Measurements from ENCODE around the gene KRT12. TPM values are rescaled to one million over a fixed set of nuclear protein-coding genes. Genes with fewer than 3 reads are reported as not detected.

KRT12 gene
- total RNA-seq, 1 donor from 2014 or later = not detected

DNA sequence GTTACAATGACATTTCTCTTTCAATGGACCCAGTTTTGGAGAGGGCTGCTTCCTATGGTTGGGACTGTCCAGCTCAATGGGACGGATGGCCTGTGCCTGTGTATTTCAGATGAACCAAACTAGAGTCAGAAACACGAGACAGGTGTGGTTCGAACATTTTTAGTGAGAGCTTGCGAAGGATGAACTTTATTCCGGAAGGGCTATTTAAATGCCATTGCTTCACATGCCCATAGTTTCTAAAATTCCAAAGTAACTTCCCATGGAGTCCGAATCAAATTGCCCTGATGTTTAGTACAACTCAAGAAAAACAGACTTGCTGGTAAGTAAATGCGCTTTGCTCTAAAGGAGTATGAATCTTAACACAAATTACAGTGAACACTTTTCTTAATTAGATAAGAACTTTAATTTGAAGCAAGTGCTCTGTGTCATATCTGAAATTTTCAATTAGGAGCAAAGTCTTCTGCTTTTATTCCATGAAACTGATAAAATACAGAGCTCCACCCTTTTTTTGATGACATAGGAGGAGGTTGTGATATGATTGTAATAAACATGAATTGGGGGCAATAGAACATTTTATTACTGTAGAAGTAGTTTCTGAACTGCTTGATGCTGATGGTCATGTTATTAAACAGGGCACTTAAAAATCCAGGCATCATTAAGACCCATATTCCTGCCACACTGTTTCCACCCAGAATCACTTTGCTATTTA lies 16.8 kb upstream of the KRT12 start:
- Mint-ChIP-seq H3K36me3 (ENCODE audit: insufficient read depth) (no peaks in the 10 kb centered on the region), H3K27ac (no peak overlapping the region), H3K4me1 (ENCODE audit: low read depth) (peaks cover 1% of the 10 kb centered on the region), H3K9me3 (ENCODE audit: low read depth) (no peaks in the 10 kb centered on the region), H3K4me3 (ENCODE audit: low read depth) (no peak overlapping the region), H3K27me3 (peaks cover 3% of the 10 kb centered on the region)
- TF ChIP-seq, protein P1, sequence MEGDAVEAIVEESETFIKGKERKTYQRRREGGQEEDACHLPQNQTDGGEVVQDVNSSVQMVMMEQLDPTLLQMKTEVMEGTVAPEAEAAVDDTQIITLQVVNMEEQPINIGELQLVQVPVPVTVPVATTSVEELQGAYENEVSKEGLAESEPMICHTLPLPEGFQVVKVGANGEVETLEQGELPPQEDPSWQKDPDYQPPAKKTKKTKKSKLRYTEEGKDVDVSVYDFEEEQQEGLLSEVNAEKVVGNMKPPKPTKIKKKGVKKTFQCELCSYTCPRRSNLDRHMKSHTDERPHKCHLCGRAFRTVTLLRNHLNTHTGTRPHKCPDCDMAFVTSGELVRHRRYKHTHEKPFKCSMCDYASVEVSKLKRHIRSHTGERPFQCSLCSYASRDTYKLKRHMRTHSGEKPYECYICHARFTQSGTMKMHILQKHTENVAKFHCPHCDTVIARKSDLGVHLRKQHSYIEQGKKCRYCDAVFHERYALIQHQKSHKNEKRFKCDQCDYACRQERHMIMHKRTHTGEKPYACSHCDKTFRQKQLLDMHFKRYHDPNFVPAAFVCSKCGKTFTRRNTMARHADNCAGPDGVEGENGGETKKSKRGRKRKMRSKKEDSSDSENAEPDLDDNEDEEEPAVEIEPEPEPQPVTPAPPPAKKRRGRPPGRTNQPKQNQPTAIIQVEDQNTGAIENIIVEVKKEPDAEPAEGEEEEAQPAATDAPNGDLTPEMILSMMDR (IDR thresholded peaks at IDR 0.05; ENCODE audit: unreplicated experiment) = no peak
- DNase-seq (ENCODE audit: low spot score, unreplicated experiment) = no peak

DNA sequence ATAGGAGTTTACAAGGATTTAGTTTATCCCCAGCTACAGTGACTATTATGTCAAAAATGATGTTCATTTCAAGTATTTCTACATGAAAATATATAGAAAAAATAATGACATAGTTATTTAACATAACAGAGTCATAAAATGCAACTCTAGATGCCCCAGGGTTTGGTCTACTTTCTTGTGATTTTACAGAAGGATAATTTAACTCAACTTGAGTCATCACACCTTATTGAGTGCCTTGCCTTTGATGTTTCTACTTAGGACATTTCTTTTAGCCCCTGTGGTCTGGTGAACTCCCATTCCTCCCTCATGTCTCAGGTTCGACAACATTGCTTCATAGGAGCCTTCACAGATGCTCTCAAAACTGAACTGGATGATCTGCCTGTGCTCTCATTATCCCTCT lies 16.0 kb upstream of the KRT12 start:
- H3K36me3 Mint-ChIP-seq (ENCODE audit: insufficient read depth) = no peaks in the 10 kb centered on the region
- no peak for DNase-seq (ENCODE audit: low spot score, unreplicated experiment)
- H3K4me3 Mint-ChIP-seq (ENCODE audit: low read depth) = no peak overlapping the region
- H3K27me3 Mint-ChIP-seq = no peaks in the 10 kb centered on the region
- H3K27ac Mint-ChIP-seq = no peak overlapping the region
- no peaks in the 10 kb centered on the region for H3K4me1 Mint-ChIP-seq (ENCODE audit: low read depth)
- no peaks in the 10 kb centered on the region for H3K9me3 Mint-ChIP-seq (ENCODE audit: low read depth)
- TF ChIP-seq, protein P1 (IDR thresholded peaks at IDR 0.05; ENCODE audit: unreplicated experiment) = no peak

DNA sequence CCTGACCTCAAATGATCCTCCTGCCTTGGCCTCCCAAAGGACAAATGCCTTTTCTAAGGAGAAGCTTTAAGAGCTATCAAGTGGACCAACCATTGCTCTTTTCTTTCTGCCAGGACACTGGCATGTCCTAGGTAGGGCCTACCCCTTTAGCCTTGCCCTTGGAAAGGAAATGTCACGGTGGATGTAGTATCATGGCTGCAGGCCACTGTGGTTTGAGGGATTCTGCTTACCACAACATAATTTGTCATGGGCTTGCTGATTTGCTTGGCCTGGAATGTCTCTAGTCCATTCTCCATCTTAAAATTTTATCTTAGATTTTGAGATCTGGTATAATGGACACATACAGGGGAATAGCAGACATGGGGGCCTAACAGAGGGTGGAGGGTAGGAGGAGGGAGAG lies 12.0 kb upstream of the KRT12 start:
- TF ChIP-seq, protein P1 (IDR thresholded peaks at IDR 0.05; ENCODE audit: unreplicated experiment) = no peak
- Mint-ChIP-seq H3K4me3 (ENCODE audit: low read depth) (no peak overlapping the region), H3K27ac (no peak overlapping the region), H3K9me3 (ENCODE audit: low read depth) (no peaks in the 10 kb centered on the region), H3K36me3 (ENCODE audit: insufficient read depth) (no peaks in the 10 kb centered on the region), H3K4me1 (ENCODE audit: low read depth) (no peaks in the 10 kb centered on the region), H3K27me3 (no peaks in the 10 kb centered on the region)
- DNase-seq (ENCODE audit: low spot score, unreplicated experiment) = no peak

DNA sequence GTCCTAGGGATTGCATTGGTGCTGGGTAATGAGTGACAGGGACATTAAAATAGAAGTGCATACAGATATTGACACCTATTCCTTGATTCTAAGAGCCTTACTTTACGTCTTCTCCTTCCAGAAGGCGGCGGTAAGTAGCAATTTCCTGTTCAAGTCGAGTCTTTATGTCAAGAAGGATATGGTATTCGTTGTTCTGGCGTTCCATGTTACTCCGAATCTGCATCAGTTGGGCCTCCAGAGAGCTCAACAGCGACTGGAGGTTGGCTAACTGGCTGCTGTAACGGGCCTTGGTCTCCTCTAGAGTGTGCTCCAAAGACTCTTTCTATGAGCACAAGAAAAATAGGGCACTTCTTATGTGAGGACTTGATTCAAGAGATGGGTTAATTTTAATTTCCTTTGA lies 11.0 kb upstream of the KRT12 start:
- H3K27me3 Mint-ChIP-seq = peaks cover under 1% of the 10 kb centered on the region
- no peak overlapping the region for H3K4me3 Mint-ChIP-seq (ENCODE audit: low read depth)
- H3K27ac Mint-ChIP-seq = no peak overlapping the region
- no peak for DNase-seq (ENCODE audit: low spot score, unreplicated experiment)
- no peaks in the 10 kb centered on the region for H3K9me3 Mint-ChIP-seq (ENCODE audit: low read depth)
- H3K36me3 Mint-ChIP-seq (ENCODE audit: insufficient read depth) = no peaks in the 10 kb centered on the region
- no peaks in the 10 kb centered on the region for H3K4me1 Mint-ChIP-seq (ENCODE audit: low read depth)
- TF ChIP-seq, protein P1 (IDR thresholded peaks at IDR 0.05; ENCODE audit: unreplicated experiment) = no peak

DNA sequence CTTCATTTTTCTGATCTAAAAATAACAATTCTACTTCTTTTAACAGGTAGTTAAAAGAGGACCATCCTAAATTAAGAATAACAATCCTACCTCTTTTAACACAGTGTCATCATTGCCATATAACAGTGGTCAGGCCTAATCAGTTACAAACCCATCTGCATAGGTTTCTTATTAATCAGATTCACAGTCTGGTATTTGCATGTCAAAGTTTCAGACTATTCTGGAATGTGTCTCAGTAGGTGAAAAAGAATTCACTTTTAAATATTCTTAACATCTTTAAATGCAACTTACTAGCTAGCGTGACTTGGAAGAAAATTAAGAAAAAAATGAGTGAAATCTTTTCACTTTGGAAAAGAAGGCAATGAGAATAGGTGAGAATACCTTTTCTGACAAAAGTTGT lies 6.8 kb upstream of the KRT12 start:
- no peak for DNase-seq (ENCODE audit: low spot score, unreplicated experiment)
- no peaks in the 10 kb centered on the region for H3K9me3 Mint-ChIP-seq (ENCODE audit: low read depth)
- H3K36me3 Mint-ChIP-seq (ENCODE audit: insufficient read depth) = no peaks in the 10 kb centered on the region
- peaks cover 4% of the 10 kb centered on the region for H3K27me3 Mint-ChIP-seq
- TF ChIP-seq, protein P1 (IDR thresholded peaks at IDR 0.05; ENCODE audit: unreplicated experiment) = no peak
- no peak overlapping the region for H3K4me3 Mint-ChIP-seq (ENCODE audit: low read depth)
- H3K27ac Mint-ChIP-seq = no peak overlapping the region
- no peaks in the 10 kb centered on the region for H3K4me1 Mint-ChIP-seq (ENCODE audit: low read depth)
